Sigmoid colon (tissue), 3 donors: ENCODE results near the gene DCHS2.

ENCODE experiments used
- POLR2A ChIP-seq, 2 donors: fragments of 450-650 bp; IDR thresholded peaks; one replicate each; pipeline ENCODE4 v1.6.1; 2016; ENCODE audit warnings: antibody characterized with exemption in 2 of 2, mild to moderate bottlenecking in 2 of 2, moderate library complexity in 2 of 2
- TF ChIP-seq, protein P1 (sequence below), 4 experiments: fragments of 450-650 bp in 3 of 4; fragments of 200-600 bp in 1 of 4; IDR thresholded peaks; one replicate each; pipeline ENCODE4 v1.5.1; 2016 to 2019; ENCODE audit warnings: antibody characterized with exemption in 4 of 4, mild to moderate bottlenecking in 3 of 4, moderate library complexity in 2 of 4

DNA sequence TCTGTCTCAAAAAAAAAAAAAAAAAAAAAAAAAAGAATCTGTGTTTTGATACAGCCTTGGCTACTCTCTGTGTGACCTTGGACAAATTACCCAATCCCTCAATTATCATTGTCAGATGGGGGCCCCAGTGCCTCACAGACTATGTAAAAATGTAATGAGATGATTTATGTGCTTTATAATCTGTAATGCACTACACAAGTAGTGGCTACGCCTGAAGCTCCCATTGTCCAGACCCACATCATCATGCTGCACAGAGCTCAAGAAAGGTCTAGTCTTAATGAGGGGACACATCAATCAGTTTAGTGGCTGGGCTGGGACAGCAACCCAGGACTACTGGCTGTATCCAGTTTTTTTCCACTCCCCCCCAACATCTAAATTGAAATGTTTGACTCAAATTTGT is 308.3 kb downstream of the DCHS2 start:
- TF ChIP-seq POLR2A (IDR thresholded peaks at IDR 0.05): no peak
- TF ChIP-seq, protein P1, sequence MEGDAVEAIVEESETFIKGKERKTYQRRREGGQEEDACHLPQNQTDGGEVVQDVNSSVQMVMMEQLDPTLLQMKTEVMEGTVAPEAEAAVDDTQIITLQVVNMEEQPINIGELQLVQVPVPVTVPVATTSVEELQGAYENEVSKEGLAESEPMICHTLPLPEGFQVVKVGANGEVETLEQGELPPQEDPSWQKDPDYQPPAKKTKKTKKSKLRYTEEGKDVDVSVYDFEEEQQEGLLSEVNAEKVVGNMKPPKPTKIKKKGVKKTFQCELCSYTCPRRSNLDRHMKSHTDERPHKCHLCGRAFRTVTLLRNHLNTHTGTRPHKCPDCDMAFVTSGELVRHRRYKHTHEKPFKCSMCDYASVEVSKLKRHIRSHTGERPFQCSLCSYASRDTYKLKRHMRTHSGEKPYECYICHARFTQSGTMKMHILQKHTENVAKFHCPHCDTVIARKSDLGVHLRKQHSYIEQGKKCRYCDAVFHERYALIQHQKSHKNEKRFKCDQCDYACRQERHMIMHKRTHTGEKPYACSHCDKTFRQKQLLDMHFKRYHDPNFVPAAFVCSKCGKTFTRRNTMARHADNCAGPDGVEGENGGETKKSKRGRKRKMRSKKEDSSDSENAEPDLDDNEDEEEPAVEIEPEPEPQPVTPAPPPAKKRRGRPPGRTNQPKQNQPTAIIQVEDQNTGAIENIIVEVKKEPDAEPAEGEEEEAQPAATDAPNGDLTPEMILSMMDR (IDR thresholded peaks at IDR 0.05): no peak
